LNCaP clone FGC (cell line): ENCODE data around the gene HEXIM2.

Experiments used
- DNase-seq: peaks from one replicate; pipeline ENCODE4 v3.0.0-alpha.2; 2011; ENCODE audit warnings: low read depth
- H3K4me3 ChIP-seq: 2 replicates; pipeline ENCODE4 v1.5.1; 2011; ENCODE audit warnings: mild to moderate bottlenecking, low read depth, low read length, control low read depth
- TF ChIP-seq, protein P1 (sequence below): IDR thresholded peaks from 2 replicates; pipeline ENCODE4 v1.5.1; 2012; ENCODE audit warnings: mild to moderate bottlenecking; ENCODE audit not compliant: control insufficient read depth, insufficient read depth; ENCODE audit errors: extremely low read depth

HEXIM2 gene

GRCh38 chr17:45186801-45187354, 25.2 kb downstream of the HEXIM2 start:
- no peak overlapping the region for H3K4me3 ChIP-seq
- TF ChIP-seq, protein P1, sequence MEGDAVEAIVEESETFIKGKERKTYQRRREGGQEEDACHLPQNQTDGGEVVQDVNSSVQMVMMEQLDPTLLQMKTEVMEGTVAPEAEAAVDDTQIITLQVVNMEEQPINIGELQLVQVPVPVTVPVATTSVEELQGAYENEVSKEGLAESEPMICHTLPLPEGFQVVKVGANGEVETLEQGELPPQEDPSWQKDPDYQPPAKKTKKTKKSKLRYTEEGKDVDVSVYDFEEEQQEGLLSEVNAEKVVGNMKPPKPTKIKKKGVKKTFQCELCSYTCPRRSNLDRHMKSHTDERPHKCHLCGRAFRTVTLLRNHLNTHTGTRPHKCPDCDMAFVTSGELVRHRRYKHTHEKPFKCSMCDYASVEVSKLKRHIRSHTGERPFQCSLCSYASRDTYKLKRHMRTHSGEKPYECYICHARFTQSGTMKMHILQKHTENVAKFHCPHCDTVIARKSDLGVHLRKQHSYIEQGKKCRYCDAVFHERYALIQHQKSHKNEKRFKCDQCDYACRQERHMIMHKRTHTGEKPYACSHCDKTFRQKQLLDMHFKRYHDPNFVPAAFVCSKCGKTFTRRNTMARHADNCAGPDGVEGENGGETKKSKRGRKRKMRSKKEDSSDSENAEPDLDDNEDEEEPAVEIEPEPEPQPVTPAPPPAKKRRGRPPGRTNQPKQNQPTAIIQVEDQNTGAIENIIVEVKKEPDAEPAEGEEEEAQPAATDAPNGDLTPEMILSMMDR, result no peak
- DNase-seq, result no peak

GRCh38 chr17:45189009-45189408, 27.3 kb downstream of the HEXIM2 start:
- TF ChIP-seq, protein P1, result no peak
- no peak overlapping the region for H3K4me3 ChIP-seq
- DNase-seq, result no peak

GRCh38 chr17:45190503-45191255, 29.0 kb downstream of the HEXIM2 start:
- TF ChIP-seq, protein P1, result no peak
- no peak for DNase-seq
- H3K4me3 ChIP-seq, result no peak overlapping the region

DNA sequence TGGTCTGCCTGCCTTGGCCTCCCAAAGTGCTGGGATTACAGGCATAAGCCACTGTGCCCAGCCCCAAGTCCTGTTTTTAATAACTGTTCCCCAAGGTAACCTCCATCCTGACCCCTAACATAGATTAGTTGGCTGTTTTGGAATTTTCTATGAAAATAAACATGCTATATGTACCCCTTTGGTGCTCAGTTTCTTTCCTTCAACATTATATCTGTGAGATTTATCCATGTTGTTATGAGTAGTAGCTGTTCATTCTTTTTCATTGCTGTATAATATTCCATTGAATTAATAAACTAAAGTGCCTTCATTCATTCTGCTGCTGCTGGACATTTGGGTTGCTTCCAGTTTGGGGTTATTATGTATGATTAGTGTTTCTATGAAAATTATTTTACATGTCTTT, 33.7 kb downstream of the HEXIM2 start:
- DNase-seq, result no peak
- no peak overlapping the region for H3K4me3 ChIP-seq
- TF ChIP-seq, protein P1, result no peak

DNA sequence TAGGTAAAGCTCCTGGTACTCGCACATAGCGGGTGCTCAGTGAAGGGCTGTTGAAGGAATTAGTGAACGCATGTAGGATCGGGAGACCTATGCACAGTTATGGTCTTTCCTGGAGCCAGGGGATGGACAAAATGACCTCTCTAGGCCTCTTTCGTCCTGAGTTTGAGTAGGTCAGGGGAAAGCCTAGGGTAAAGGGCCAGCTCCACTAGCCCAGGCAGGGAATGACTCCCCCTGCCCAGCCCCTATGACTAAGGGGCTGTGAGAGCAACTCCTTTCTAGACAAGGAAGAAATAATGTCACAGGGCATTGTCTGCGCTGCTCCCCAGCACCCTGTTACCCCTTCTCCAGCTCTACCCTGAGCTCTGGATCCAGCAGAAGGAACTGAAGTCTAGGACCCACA, 35.4 kb downstream of the HEXIM2 start:
- DNase-seq, result no peak
- TF ChIP-seq, protein P1, result no peak
- no peak overlapping the region for H3K4me3 ChIP-seq

DNA sequence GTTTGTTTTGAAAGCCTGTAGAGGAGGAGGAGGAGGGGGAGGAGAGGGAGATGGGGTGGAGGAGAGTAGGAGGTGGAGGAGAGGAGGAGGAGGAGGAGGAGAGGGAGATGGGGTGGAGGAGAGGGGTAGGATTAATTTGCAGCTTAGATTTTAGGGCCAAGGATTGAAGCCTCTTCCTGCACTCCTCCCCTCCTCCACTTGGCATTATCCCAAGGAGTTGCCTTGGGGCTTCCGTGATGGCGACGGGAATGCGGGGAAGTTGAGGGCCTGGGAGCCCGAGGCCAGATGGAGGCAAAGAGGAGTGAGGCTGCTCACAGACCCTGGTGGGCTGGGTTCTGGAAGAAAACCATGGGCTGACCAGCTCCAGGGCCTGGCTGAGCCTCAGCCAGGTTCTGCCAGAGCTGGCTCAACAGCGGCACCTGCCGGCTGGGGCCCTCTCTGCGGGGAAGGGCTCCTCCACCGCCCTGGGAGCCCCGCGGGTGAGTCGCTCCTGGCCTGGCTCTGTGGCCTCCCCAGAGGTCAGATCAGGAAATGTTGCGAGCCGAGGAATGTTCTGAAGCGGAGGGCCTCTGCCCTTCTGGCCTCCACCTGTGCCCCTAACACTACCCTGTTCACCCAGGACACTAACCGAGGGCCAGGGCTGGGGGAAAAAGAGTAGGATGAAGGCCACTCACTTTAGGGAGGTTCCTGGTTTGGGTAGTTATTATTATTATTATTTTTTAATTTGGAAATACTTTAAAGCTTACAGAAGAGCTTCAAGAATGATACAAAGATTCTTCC, 36.1 kb downstream of the HEXIM2 start:
- DNase-seq, result peak; percentile 65
- TF ChIP-seq, protein P1, result peak; percentile 99
- no peak overlapping the region for H3K4me3 ChIP-seq

- DNase-seq, result no peak
- H3K4me3 ChIP-seq, result no peak overlapping the region
- TF ChIP-seq, protein P1, result no peak
Observed at GRCh38 chr17:45200701-45201100, 39.0 kb downstream of the HEXIM2 start.
